ENCODE measurements around the gene ARHGAP26. TPM values are rescaled to one million over a fixed set of nuclear protein-coding genes. Genes with fewer than 3 reads are reported as not detected.

Gene ARHGAP26
- total RNA-seq, 4 donors from 2014 or later, result 35.0 to 72.2 (median 44.0) TPM

DNA sequence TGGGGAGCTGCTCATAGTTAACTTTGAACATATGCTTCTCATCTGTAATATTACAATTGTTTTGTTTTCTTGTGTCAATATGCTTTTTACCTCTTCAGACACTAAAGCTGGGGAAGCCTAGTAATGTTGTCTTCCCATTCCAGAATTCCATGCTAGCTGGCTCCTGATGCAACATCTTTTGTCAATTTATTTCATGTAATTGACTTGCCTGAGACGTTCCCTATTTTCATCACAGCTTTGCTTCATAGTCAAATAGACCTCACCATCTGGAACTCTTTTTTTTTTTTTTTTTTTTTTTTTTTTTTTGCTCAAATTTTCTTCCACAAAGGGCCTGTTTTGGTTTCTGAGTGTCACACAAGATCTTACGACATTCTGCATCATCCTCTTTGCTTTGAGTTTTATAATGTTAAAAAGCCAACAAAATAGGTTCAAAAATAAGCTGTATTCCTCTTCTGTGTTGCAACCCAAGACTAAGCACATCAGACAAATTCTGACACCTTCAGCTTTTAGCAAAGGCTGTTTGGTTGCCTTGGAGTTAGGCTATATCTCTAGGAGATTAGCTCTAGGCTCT lies 398.1 kb downstream of the ARHGAP26 start:
- TF ChIP-seq, protein P1, sequence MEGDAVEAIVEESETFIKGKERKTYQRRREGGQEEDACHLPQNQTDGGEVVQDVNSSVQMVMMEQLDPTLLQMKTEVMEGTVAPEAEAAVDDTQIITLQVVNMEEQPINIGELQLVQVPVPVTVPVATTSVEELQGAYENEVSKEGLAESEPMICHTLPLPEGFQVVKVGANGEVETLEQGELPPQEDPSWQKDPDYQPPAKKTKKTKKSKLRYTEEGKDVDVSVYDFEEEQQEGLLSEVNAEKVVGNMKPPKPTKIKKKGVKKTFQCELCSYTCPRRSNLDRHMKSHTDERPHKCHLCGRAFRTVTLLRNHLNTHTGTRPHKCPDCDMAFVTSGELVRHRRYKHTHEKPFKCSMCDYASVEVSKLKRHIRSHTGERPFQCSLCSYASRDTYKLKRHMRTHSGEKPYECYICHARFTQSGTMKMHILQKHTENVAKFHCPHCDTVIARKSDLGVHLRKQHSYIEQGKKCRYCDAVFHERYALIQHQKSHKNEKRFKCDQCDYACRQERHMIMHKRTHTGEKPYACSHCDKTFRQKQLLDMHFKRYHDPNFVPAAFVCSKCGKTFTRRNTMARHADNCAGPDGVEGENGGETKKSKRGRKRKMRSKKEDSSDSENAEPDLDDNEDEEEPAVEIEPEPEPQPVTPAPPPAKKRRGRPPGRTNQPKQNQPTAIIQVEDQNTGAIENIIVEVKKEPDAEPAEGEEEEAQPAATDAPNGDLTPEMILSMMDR (IDR thresholded peaks at IDR 0.05; ENCODE audit: low read depth), result no peak

DNA sequence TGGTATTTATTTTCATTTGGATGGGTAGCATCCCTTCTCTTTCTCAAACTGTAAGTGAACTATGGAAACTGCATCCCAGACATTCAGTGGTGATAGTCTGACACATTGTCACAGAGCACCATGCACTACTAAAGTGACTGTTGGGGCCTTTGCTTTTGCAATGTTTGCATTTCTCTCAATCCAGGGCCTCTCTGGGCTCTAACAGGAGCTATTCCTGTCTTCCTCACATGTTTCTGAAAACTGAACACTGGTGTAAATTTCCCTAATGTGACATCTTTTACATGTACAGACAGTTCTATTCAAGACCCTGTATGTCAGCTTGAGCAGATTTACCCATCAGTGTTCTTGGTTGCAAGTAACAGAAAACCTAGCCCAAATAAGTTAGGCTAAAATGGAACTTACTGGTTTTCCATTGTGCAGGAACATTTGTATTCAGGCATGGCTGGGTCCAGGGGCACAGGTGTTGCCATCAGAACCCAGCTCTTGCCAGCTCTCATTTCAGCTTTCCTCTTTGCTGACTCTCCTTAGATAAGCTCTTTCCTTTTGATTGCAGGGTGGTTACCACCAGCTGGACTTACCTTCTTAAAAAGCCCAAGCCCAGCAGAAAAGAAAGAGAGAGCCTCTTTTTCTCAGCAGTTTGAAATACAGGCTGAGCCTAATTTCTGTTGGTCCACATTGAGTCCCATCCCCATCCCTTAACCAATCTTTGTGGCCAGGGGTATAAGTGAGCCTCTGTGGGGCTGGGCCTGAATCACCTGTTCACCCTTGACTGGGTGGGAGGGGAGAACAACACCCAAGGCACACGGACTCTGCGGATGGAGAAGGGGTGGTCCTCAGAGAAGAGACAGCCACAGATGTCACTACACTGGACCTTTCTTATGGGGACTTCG lies 399.0 kb downstream of the ARHGAP26 start:
- TF ChIP-seq, protein P1 (IDR thresholded peaks at IDR 0.05; ENCODE audit: low read depth), result no peak

- TF ChIP-seq, protein P1 (IDR thresholded peaks at IDR 0.05; ENCODE audit: low read depth), result no peak
Observed at GRCh38 chr5:143170104-143170503, 399.9 kb downstream of the ARHGAP26 start.

- TF ChIP-seq, protein P1 (IDR thresholded peaks at IDR 0.05; ENCODE audit: low read depth), result no peak
Observed at GRCh38 chr5:143170977-143171376, 400.8 kb downstream of the ARHGAP26 start.

- TF ChIP-seq, protein P1 (IDR thresholded peaks at IDR 0.05; ENCODE audit: low read depth), result no peak
Observed at GRCh38 chr5:143172739-143173138, 402.6 kb downstream of the ARHGAP26 start.

DNA sequence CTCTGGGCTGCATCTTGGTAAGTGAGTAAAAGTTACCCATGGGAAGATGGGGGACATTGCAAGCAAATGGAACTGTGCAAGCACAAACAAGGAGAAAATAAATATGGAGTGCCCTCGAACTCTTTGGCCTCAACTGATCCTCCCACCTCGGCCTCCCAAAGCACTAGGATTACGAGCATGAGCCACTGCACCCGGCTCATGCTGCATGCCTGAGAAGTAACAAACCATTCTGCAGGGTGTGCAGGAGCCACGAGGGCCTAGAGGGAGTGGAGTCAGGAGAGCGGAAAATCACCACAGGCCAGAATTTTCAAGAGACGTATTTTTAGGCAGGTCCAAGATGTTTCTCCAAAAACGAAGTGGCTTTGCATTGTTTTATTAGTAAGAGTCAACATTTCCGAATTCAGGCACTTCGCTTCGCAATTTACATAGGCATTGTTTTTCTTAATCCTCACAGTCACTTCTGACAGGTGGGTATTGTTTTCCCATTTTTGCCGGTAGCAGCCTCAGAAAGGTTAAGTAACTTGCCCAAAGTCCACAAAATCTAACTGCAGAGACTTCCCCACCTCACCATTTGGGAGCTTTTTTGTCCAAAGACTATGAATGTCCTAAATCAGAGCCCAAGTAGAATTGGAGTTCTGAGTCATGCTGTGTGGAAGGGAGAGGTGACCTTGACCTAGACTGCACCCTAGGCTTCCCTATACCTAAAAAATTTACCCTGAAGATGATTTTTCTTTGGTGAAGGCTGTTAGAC lies 403.1 kb downstream of the ARHGAP26 start:
- TF ChIP-seq, protein P1 (IDR thresholded peaks at IDR 0.05; ENCODE audit: low read depth), result no peak
